ENCODE results near the gene ST6GALNAC1.
"Not testable (repeated sequence)": the region's sequence is repeated elsewhere in the genome, so short reads cannot be mapped to it uniquely, and the experiment has no call there.

ST6GALNAC1 gene

GRCh38 chr17:76640550-76641380 lies 2.8 kb downstream of the ST6GALNAC1 start:
- TF ChIP-seq CTCF (conservative IDR thresholded peaks at IDR 0.05), result no peak
- no peak for TF ChIP-seq ZFX (IDR thresholded peaks at IDR 0.05)
- peak overlapping the region; percentile 19 for H3K27ac ChIP-seq

- TF ChIP-seq CTCF (conservative IDR thresholded peaks at IDR 0.05), result no peak
- TF ChIP-seq ZFX (IDR thresholded peaks at IDR 0.05), result no peak
- H3K27ac ChIP-seq, result no peak overlapping the region
Measured at GRCh38 chr17:76638263-76638662, 5.3 kb downstream of the ST6GALNAC1 start.

- H3K27ac ChIP-seq, result not testable (repeated sequence)
Measured at GRCh38 chr17:76636486-76637206, 6.9 kb downstream of the ST6GALNAC1 start.

GRCh38 chr17:76635659-76636360 lies 7.7 kb downstream of the ST6GALNAC1 start:
- H3K27ac ChIP-seq, result no peak overlapping the region
- TF ChIP-seq ZFX (IDR thresholded peaks at IDR 0.05), result no peak
- TF ChIP-seq CTCF (conservative IDR thresholded peaks at IDR 0.05), result no peak

GRCh38 chr17:76635039-76635438 lies 8.5 kb downstream of the ST6GALNAC1 start:
- TF ChIP-seq ZFX (IDR thresholded peaks at IDR 0.05) (no peak), CTCF (conservative IDR thresholded peaks at IDR 0.05) (no peak)
- no peak overlapping the region for H3K27ac ChIP-seq

GRCh38 chr17:76633628-76634328 lies 9.8 kb downstream of the ST6GALNAC1 start:
- TF ChIP-seq CTCF (conservative IDR thresholded peaks at IDR 0.05) (no peak), ZFX (IDR thresholded peaks at IDR 0.05) (no peak)
- H3K27ac ChIP-seq, result no peak overlapping the region

GRCh38 chr17:76631821-76632565 lies 11.6 kb downstream of the ST6GALNAC1 start:
- H3K27ac ChIP-seq, result no peak overlapping the region
- no peak for TF ChIP-seq CTCF (conservative IDR thresholded peaks at IDR 0.05)

Data from C4-2B (cell line).